MV-4-11 (cell line): ENCODE data around the gene PTP4A2.
"Not testable (repeated sequence)": the region's sequence is repeated elsewhere in the genome, so short reads cannot be mapped to it uniquely, and the experiment has no call there.

ENCODE experiments used
- DNase-seq: peaks from one replicate; lab custom pipeline; 2025; lab: John Stamatoyannopoulos, UW

The PTP4A2 gene

GRCh38 chr1:31924839-31925238 lies 13.3 kb downstream of the PTP4A2 start:
- DNase-seq = no peak

GRCh38 chr1:31923901-31924535 lies 14.2 kb downstream of the PTP4A2 start:
- no peak for DNase-seq

- peak; percentile 84 for DNase-seq
Measured at GRCh38 chr1:31920956-31921355, 17.2 kb downstream of the PTP4A2 start.

- no peak for DNase-seq
Measured at GRCh38 chr1:31919591-31919990, 18.6 kb downstream of the PTP4A2 start.

- no peak for DNase-seq
Measured at GRCh38 chr1:31915438-31915837, 22.7 kb downstream of the PTP4A2 start.

- DNase-seq = no peak
Measured at GRCh38 chr1:31913968-31914367, 24.2 kb downstream of the PTP4A2 start.

GRCh38 chr1:31912839-31913239 lies 25.3 kb downstream of the PTP4A2 start:
- DNase-seq = no peak

GRCh38 chr1:31911994-31912780 lies 26.0 kb downstream of the PTP4A2 start:
- no peak for DNase-seq

GRCh38 chr1:31910933-31911332 lies 27.2 kb downstream of the PTP4A2 start:
- peak; percentile 24 for DNase-seq

GRCh38 chr1:31909691-31910090 lies 28.5 kb downstream of the PTP4A2 start:
- no peak for DNase-seq

GRCh38 chr1:31906557-31906956 lies 31.6 kb downstream of the PTP4A2 start:
- DNase-seq = no peak

GRCh38 chr1:31905681-31906080 lies 32.5 kb downstream of the PTP4A2 start:
- no peak for DNase-seq

- no peak for DNase-seq
Measured at GRCh38 chr1:31905093-31905509, 33.1 kb downstream of the PTP4A2 start.

GRCh38 chr1:31904339-31905092 lies 33.7 kb downstream of the PTP4A2 start:
- peak; percentile 77 for DNase-seq

GRCh38 chr1:31902510-31902860 lies 35.7 kb downstream of the PTP4A2 start:
- peak; percentile 48 for DNase-seq

- DNase-seq = no peak
Measured at GRCh38 chr1:31901838-31902509, 36.2 kb downstream of the PTP4A2 start.

GRCh38 chr1:31900790-31901189 lies 37.4 kb downstream of the PTP4A2 start:
- peak; percentile 83 for DNase-seq

GRCh38 chr1:31897526-31898100 lies 40.6 kb downstream of the PTP4A2 start:
- peak; percentile 33 for DNase-seq

- not testable (repeated sequence) for DNase-seq
Measured at GRCh38 chr1:31895474-31896198, 42.5 kb downstream of the PTP4A2 start.

GRCh38 chr1:31891280-31891679 lies 46.9 kb downstream of the PTP4A2 start:
- peak; percentile 17 for DNase-seq

- no peak for DNase-seq
Measured at GRCh38 chr1:31888291-31888690, 49.9 kb downstream of the PTP4A2 start.
